Lung (tissue), 13 donors: ENCODE results near the gene C2CD3. TPM values are rescaled to one million over a fixed set of nuclear protein-coding genes. Genes with fewer than 3 reads are reported as not detected.

Experiments used
- ATAC-seq: fragments of 200-7000 bp; cut with Tn5 transposase; one replicate; pipeline ENCODE4 v1.9.1; 2020; ENCODE audit warnings: moderate number of reproducible peaks; ENCODE audit not compliant: insufficient read depth, low FRiP score
- DNase-seq, 3 donors: peaks; one replicate each; pipeline ENCODE4 v3.0.0-alpha.2; 2013 to 2017
- H3K27ac ChIP-seq, 2 donors: one replicate each; pipeline ENCODE4 v1.5.1; 2013; ENCODE audit warnings: mild to moderate bottlenecking in 2 of 2, moderate library complexity in 2 of 2, control low read depth in 1 of 2, inconsistent platforms in 1 of 2, low read depth in 1 of 2, low read length in 1 of 2
- H3K27me3 ChIP-seq, 3 donors: one replicate each; pipeline ENCODE4 v1.5.1; 2013; ENCODE audit warnings: low read length in 2 of 3; ENCODE audit not compliant: control insufficient read depth in 3 of 3, insufficient read depth in 3 of 3
- H3K36me3 ChIP-seq, 4 donors: one replicate each; pipeline ENCODE4 v1.5.1; 2013; ENCODE audit warnings: low read length in 4 of 4, mild to moderate bottlenecking in 1 of 4, moderate library complexity in 1 of 4; ENCODE audit not compliant: control insufficient read depth in 4 of 4, insufficient read depth in 4 of 4
- H3K4me1 ChIP-seq, 5 donors: one replicate each; pipeline ENCODE4 v1.5.1; 2013; ENCODE audit warnings: low read length in 5 of 5, mild to moderate bottlenecking in 2 of 5, moderate library complexity in 1 of 5; ENCODE audit not compliant: control insufficient read depth in 5 of 5, insufficient read depth in 5 of 5
- H3K4me3 ChIP-seq: one replicate; pipeline ENCODE4 v1.5.1; 2013; ENCODE audit warnings: mild to moderate bottlenecking, control low read depth, moderate library complexity
- H3K9ac ChIP-seq, 2 donors: one replicate each; pipeline ENCODE4 v1.5.1; 2013; ENCODE audit warnings: low read length in 2 of 2, control low read depth in 1 of 2; ENCODE audit not compliant: insufficient read depth in 1 of 2
- H3K9me3 ChIP-seq, 4 donors: one replicate each; pipeline ENCODE4 v1.5.1; 2013; ENCODE audit warnings: low read length in 3 of 4, mild to moderate bottlenecking in 1 of 4, moderate library complexity in 1 of 4; ENCODE audit not compliant: control insufficient read depth in 4 of 4, insufficient read depth in 3 of 4
- WGBS, 2 donors: extraction: QIAGEN DNeasy Blood & Tissue Kit; methylation state at CpG; one replicate each; pipeline ENCODE4 v1.1.7; 2013; 5-methylcytosine and 5-hydroxymethylcytosine counted together
- polyA plus RNA-seq, 2 donors: library from polyadenylated mRNA; stranded (reverse); fragments of 200-250 nt; gene quantifications; one replicate each; pipeline ENCODE4 v1.2.1, GENCODE V29; 2013
- small RNA-seq: library from RNA; depleted of rRNA; stranded (forward); fragments of <200 nt; gene quantifications from one replicate; pipeline ENCODE3, GENCODE V24; 2014; ENCODE audit warnings: low replicate concordance
- total RNA-seq, 2 donors: library from RNA; depleted of rRNA in 1 of 2; stranded (reverse); fragments of >200 nt in 1 of 2; gene quantifications; one replicate each; pipeline ENCODE4 v1.2.1, GENCODE V29; 2014 to 2021
- TF ChIP-seq, protein P1 (sequence below): IDR thresholded peaks from 2 replicates; pipeline ENCODE4 v1.5.1; 2012; ENCODE audit warnings: mild to moderate bottlenecking; ENCODE audit errors: control extremely low read depth, extremely low read depth
- donor health status: control.
- donor health status: control.
- donor health status: Bipolar disorder and iron deficiency.
- donor health status: healthy.
- donor health status: DM: yes; HTN: yes; CAD: no.

C2CD3 gene
- total and polyA plus RNA-seq, 4 donors = 10.2 to 31.3 (median 20.7) TPM

DNA sequence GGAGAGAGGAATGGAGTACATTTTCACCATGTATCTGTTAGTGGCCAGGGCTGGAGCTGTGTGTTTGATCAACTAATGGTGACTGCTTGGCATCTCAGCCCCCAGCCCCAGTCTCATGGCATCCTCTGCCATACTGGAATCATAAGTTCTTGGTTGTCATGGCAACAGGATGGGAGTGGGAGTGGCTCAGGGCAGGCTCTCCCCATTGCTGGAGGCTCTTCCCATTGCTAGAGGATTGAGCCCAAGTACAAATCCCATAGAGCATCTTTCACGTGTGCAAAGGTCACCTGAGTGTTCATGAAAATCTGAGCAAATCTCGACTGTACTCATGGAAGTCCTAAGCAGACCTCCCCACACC lies 205.1 kb downstream of the C2CD3 start:
- no peaks in the 10 kb centered on the region for H3K9me3 ChIP-seq
- ATAC-seq (no peak), DNase-seq (no peak)
- TF ChIP-seq, protein P1, sequence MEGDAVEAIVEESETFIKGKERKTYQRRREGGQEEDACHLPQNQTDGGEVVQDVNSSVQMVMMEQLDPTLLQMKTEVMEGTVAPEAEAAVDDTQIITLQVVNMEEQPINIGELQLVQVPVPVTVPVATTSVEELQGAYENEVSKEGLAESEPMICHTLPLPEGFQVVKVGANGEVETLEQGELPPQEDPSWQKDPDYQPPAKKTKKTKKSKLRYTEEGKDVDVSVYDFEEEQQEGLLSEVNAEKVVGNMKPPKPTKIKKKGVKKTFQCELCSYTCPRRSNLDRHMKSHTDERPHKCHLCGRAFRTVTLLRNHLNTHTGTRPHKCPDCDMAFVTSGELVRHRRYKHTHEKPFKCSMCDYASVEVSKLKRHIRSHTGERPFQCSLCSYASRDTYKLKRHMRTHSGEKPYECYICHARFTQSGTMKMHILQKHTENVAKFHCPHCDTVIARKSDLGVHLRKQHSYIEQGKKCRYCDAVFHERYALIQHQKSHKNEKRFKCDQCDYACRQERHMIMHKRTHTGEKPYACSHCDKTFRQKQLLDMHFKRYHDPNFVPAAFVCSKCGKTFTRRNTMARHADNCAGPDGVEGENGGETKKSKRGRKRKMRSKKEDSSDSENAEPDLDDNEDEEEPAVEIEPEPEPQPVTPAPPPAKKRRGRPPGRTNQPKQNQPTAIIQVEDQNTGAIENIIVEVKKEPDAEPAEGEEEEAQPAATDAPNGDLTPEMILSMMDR = no peak
- H3K9ac ChIP-seq = no peak overlapping the region
- H3K27ac ChIP-seq = no peak overlapping the region
- WGBS, 2 donors = 68 to 70% methylated on average over 2 of the region's 2 CpGs
- peaks cover 0 to 3% (median 0%) of the 10 kb centered on the region in 5 donors for H3K4me1 ChIP-seq
- no peak overlapping the region for H3K4me3 ChIP-seq
- no peaks in the 10 kb centered on the region for H3K36me3 ChIP-seq
- no peaks in the 10 kb centered on the region for H3K27me3 ChIP-seq

DNA sequence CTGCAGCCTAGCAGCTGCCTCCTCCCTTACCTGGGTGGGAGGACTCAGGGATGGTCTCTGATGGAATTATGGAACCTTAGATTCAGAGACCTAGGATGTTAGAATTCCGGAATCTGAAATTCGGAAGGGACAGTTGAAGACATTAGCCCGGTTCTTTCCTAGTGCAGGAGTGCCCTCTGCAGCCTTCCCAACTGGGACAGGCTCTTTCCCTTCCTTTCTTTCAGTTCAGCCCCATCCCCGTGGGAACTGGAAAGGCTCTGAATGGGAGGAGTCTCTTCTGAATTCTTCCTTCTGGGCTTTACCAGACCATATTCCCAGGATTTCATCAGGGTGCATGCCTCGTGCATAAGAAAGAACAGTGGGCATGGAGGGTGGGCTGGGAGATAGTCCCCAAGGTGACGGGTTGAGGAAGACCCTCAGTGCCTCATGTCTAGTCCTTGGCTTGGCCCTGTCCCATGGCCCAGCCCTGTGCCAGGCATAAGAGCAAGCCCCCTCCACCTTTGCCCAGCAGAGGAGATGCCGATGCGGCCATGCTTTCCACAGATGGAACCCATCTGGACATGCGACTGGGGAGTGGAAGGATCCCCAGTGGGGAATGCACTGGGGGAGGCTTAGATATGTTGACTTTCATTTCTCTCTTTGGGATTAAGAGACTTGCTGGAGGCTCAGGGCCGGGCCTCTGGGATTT lies 205.6 kb downstream of the C2CD3 start:
- ATAC-seq (no peak), DNase-seq (no peak)
- H3K27me3 ChIP-seq = no peaks in the 10 kb centered on the region
- WGBS, 2 donors = 70 to 73% methylated on average over 10 of the region's 10 CpGs
- H3K9me3 ChIP-seq = no peaks in the 10 kb centered on the region
- TF ChIP-seq, protein P1 = no peak
- no peak overlapping the region for H3K9ac ChIP-seq
- no peak overlapping the region for H3K27ac ChIP-seq
- H3K4me3 ChIP-seq = no peak overlapping the region
- H3K36me3 ChIP-seq = no peaks in the 10 kb centered on the region
- H3K4me1 ChIP-seq = peaks cover 0 to 3% (median 0%) of the 10 kb centered on the region in 5 donors

DNA sequence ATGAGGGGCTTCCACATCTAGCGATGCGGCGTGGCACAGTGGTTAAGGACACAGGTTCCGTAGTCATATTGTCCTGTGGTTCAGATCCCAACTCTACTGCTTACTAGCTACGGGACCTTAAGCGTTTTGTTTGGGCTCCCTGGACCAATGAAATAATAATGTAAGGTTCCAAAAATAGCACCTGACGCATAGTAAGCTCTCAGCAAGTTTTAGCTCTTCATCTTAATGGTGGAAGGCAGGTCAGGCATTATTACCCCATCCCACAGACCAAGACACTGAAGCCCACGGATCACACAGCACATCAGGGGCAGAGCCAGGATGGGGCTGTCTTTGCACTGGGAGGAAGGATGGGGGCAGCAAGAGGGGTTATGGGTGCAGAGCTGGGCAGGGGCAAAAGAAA lies 206.9 kb downstream of the C2CD3 start:
- WGBS, 2 donors = 78 to 83% methylated on average over 8 of the region's 8 CpGs
- no peaks in the 10 kb centered on the region for H3K27me3 ChIP-seq
- DNase-seq (no peak), ATAC-seq (no peak)
- H3K36me3 ChIP-seq = no peaks in the 10 kb centered on the region
- H3K4me1 ChIP-seq = peaks cover 0 to 3% (median 0%) of the 10 kb centered on the region in 5 donors
- no peak overlapping the region for H3K9ac ChIP-seq
- TF ChIP-seq, protein P1 = no peak
- H3K4me3 ChIP-seq = no peak overlapping the region
- H3K9me3 ChIP-seq = no peaks in the 10 kb centered on the region
- no peak overlapping the region for H3K27ac ChIP-seq

Small RNA genes within 50 kb of the gene (small RNA-seq; reads per million reads assigned to genes)
- not detected for gene AP002392.1

Other genes with a start within 250 kb of the C2CD3 start
- gene DNAJB13, start 220.0 kb downstream of the C2CD3 start, total RNA-seq = 10 to 100 TPM in 1 of 2 donors, 1 to 10 TPM in 1; 6.1 to 11.9 TPM
- gene DNAJB13, start 220.0 kb downstream of the C2CD3 start, polyA plus RNA-seq = 1 to 10 TPM; 5.4 to 6.7 TPM
- gene UCP2, start 188.2 kb downstream of the C2CD3 start, total RNA-seq = 100 to 1,000 TPM in 1 of 2 donors, 10 to 100 TPM in 1; 74.1 to 207 TPM
- 100 to 1,000 TPM in 1 of 2 donors, 10 to 100 TPM in 1; 44.7 to 203 TPM for gene UCP2, start 188.2 kb downstream of the C2CD3 start, polyA plus RNA-seq
- gene UCP3, start 161.9 kb downstream of the C2CD3 start, total RNA-seq = 1 to 10 TPM; 1.7 to 2.8 TPM
- gene UCP3, start 161.9 kb downstream of the C2CD3 start, polyA plus RNA-seq = 1 to 10 TPM; 1.0 to 1.9 TPM
- 10 to 100 TPM; 34.6 to 37.7 TPM for gene PPME1, start 287 bp upstream of the C2CD3 start, total RNA-seq
- 10 to 100 TPM; 22.4 to 24.9 TPM for gene PPME1, start 287 bp upstream of the C2CD3 start, polyA plus RNA-seq
- gene P4HA3, start 140.6 kb upstream of the C2CD3 start, total RNA-seq = 1 to 10 TPM in 1 of 2 donors, under 1 TPM in 1; 0.40 to 3.3 TPM
- 1 to 10 TPM in 1 of 2 donors, under 1 TPM in 1; 0.89 to 1.1 TPM for gene P4HA3, start 140.6 kb upstream of the C2CD3 start, polyA plus RNA-seq
- gene PGM2L1, start 227.4 kb upstream of the C2CD3 start, total RNA-seq = 10 to 100 TPM in 1 of 2 donors, 1 to 10 TPM in 1; 7.9 to 10.4 TPM
- 1 to 10 TPM; 1.2 to 2.3 TPM for gene PGM2L1, start 227.4 kb upstream of the C2CD3 start, polyA plus RNA-seq